ENCODE data around the gene SLC38A4.

Gene SLC38A4

GRCh38 chr12:46815809-46816208 is 10.0 kb downstream of the SLC38A4 start:
- DNase-seq (ENCODE audit: low read depth in 2 of 2): no peak

DNA sequence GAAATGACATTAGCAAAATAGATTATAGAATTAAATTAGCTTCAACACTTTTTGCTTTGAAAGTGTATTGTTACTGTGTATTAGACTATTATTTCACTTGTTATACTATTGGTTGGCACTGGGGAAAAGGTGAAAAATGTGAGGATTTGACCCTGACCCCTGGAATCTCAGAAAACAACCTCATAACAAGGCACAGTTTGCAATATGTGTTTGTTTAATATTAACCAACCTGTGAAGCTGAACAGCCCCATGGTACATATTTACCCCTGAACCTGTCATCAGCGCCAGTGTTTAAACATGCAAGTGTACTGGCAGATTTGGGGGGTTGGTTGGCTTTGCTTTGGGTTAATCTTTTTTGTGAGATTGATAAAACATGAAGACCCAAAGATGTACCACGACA is 11.7 kb downstream of the SLC38A4 start:
- no peak for DNase-seq (ENCODE audit: low read depth in 2 of 2)

DNA sequence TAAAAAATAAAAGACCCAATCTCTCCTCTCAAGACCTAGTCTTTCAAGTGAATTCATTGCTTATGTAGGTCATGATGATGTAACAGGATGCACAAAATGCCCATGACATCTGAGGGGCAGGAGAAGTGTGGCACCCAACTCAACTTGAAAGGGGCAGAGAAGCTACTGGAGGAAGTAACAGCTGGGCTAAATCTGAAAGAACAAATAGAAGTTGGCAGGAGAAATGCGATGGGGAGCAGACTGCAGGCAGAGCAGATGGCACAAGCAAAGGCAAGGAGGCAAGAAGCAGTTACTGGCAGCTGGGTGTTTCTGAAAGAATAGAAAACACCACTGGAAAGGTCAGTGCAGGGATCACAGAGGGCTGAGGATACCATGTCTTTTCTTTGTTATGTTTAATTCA is 14.6 kb downstream of the SLC38A4 start:
- no peak for DNase-seq (ENCODE audit: low read depth in 2 of 2)

- DNase-seq (ENCODE audit: low read depth in 2 of 2): no peak
Observed at GRCh38 chr12:46808955-46809697, 16.7 kb downstream of the SLC38A4 start.

GRCh38 chr12:46808317-46808716 is 17.5 kb downstream of the SLC38A4 start:
- DNase-seq (ENCODE audit: low read depth in 2 of 2): no peak

DNA sequence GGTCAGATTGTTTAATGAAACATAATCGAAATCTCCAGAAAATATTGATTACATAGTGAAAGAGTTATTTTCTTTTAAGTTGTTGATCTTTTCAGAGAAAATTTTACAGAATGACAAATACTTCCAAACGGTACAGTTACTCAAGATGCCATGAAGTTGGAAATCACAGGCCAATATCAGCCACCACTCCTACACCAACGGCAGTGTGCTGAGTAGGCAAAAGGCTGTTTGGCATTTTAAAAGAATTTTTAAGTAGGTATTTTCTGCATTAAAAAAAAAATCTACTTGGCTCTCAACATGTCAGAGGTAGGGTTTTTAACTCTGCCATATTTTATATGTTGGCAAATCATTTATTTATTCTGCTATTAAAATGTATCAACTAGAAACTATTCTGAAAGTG is 21.7 kb downstream of the SLC38A4 start:
- DNase-seq (ENCODE audit: low read depth in 2 of 2): no peak

DNA sequence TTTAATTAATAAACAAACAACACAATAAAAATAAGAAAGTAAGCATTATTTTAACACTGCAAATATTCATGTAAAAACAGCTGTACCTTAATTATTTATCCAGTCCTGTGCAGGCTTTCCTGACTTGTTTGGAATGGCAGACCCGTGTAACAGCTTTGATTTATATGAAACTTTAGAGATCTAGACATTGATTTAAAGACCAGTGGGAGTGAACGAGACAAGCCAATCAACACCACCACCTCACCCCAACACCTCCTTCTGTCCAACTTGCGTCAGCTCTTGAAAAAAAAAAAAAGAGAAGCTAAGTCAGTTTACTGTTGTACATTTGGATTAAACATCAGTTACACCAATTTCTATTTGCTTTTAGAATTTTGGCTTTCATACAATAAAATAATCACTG is 22.3 kb downstream of the SLC38A4 start:
- no peak for DNase-seq (ENCODE audit: low read depth in 2 of 2)

GRCh38 chr12:46801293-46801692 is 24.5 kb downstream of the SLC38A4 start:
- DNase-seq (ENCODE audit: low read depth in 2 of 2): no peak

DNA sequence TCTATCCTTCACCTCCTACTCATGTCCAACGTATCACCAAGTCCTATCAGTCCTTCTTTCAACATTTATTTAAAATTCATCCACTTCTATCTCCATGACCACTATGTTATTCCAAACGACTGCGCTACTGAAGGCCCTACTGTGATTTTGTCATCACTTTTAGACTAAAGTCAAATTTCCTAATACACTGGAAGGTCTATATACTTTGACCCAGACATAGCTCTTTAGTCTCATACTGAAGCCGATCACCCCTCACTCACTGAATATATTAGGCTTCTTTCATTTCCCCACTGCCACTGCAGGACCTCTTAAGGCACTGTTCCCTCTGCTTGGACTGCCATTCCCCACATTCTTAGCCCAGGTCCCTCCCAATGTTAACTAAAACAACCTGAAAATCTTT is 25.6 kb downstream of the SLC38A4 start:
- DNase-seq (ENCODE audit: low read depth in 2 of 2): no peak

DNA sequence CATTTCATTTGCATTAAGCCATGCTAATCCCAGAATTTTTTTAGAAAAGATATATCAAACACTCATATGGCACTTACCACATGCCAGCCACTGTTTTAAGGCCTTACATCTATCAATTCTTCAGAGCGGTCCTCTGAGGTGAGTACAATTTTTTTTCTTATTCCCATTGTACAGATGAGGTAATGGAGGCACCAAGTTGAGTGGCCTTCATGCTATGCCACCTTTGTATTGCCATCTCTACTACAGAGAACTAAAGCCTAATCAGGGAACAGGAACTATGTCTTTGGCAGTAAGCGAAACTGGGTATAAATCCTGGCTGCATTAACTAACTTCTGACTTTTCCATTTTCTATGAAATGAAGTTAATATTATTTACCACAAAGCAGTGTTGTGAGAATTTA is 27.1 kb downstream of the SLC38A4 start:
- no peak for DNase-seq (ENCODE audit: low read depth in 2 of 2)

DNA sequence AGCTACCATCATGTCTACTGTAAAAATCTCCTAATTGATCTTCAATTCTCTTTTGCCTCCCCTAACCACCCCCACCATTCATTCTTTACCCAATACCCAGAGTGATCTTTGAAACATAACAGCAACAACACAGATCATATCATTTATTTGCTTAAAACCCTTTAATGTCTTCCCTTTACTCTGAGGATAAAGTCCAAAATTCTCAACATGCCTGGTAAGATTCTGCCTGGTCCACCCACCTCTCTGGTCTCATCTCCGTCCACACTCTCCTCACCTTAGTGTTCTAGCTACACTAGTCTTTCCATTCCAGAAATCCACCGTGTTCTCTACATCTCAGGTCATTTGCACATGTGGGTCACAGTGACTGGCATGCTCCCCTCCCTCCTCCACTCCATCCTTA is 27.7 kb downstream of the SLC38A4 start:
- DNase-seq (ENCODE audit: low read depth in 2 of 2): no peak

DNA sequence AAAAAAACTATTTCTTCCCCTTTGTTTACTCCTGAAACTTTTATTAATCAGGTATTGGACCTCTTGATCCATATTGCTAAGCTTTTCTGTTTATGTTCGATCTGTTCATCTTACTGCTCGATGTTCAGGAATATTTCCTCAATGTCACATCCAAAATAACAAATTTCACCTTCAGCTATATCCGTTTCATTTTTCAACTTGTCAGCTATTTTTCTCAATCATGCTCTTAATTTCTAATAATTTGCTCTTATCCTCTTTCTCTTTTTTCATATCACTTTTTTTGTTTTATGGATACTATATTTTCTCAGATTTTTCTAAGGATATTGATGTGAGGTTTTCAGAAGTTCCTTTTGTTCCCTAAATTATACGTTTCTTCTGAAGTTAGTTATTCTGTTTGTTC is 29.8 kb downstream of the SLC38A4 start:
- no peak for DNase-seq (ENCODE audit: low read depth in 2 of 2)

GRCh38 chr12:46794593-46795190 is 31.1 kb downstream of the SLC38A4 start:
- DNase-seq (ENCODE audit: low read depth in 2 of 2): no peak

- no peak for DNase-seq (ENCODE audit: low read depth in 2 of 2)
Observed at GRCh38 chr12:46792925-46793324, 32.9 kb downstream of the SLC38A4 start.

GRCh38 chr12:46790066-46790465 is 35.7 kb downstream of the SLC38A4 start:
- DNase-seq (ENCODE audit: low read depth in 2 of 2): no peak

GRCh38 chr12:46788072-46788887 is 37.5 kb downstream of the SLC38A4 start:
- no peak for DNase-seq (ENCODE audit: low read depth in 2 of 2)

DNA sequence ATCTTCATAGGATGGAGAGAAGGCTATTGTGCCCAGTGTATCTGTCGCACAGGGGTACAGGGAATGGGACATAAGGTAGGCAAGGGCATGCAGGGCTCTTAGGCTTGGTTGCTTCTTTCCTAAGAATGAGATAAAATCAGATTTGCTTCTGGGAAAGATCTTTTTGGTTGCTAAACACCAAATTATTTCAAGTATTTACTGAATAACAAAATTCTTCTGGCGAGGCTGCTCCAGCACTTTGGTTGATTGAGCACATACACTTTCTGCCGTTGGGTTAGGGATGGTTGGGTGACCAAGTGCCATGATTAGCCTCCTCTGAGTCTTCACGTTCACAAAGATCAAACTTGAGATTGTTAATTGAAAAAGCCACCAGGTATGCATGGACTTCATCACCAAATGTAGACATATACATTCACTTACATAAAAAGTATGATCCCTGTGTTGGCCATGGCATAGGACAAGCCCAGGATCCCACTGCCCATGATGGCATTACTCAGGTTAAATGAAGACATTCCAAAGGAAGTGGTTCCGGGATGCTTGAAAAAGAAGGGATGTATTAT is 38.2 kb downstream of the SLC38A4 start:
- DNase-seq (ENCODE audit: low read depth in 2 of 2): no peak

DNA sequence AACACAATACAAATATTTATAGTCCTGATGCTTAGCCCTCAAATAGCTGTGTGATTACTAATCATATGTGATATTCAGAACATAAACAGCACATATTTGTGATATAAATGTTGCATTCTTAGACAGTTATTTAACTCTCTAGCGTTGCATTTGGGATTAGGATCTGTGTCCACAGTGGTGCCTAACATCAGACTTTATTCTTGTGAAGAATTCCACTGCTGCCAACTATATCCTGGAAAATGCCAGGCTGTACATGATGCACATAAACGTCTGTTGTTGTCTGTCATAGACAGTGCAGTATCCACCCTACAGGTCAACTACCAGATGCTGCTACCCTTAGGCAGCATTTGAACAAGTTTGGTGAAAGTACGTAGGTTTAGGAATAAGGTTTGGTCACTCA is 39.0 kb downstream of the SLC38A4 start:
- DNase-seq (ENCODE audit: low read depth in 2 of 2): no peak

GRCh38 chr12:46785382-46785781 is 40.4 kb downstream of the SLC38A4 start:
- no peak for DNase-seq (ENCODE audit: low read depth in 2 of 2)

GRCh38 chr12:46783871-46784270 is 41.9 kb downstream of the SLC38A4 start:
- DNase-seq (ENCODE audit: low read depth in 2 of 2): no peak

DNA sequence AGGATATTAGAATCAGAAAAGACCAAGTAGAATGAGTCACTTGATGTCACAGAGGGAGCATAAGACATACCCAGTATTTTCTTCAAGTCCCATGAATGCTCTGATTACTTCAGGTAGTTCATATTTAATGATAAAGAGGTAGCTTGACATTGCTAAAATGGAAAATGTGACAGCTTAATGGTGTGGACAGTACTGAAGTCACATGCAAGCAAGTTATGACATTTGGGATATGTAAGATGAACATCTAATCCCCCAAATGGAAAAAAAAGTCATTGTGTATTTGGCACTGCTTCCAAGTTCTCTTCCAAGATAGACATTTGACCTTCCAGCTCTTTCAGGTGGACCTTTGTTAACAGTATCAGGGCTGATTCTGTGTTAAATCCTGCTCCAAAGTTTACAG is 45.9 kb downstream of the SLC38A4 start:
- no peak for DNase-seq (ENCODE audit: low read depth in 2 of 2)

- DNase-seq (ENCODE audit: low read depth in 2 of 2): no peak
Observed at GRCh38 chr12:46779063-46779462, 46.7 kb downstream of the SLC38A4 start.

GRCh38 chr12:46778415-46778814 is 47.4 kb downstream of the SLC38A4 start:
- no peak for DNase-seq (ENCODE audit: low read depth in 2 of 2)

All from activated CD8-positive, alpha-beta memory T cell treated with anti-CD3 and anti-CD28 coated beads for 4 hours (primary cell).